SH-SY5Y (cell line): ENCODE measurements around the gene ZNF771.

Experiments
- GATA2 ChIP-seq: IDR thresholded peaks from 2 replicates; pipeline ENCODE4 v1.6.1; 2011; ENCODE audit warnings: mild to moderate bottlenecking, low read depth, low read length
- GATA3 ChIP-seq: IDR thresholded peaks from 2 replicates; pipeline ENCODE4 v1.6.1; 2011; ENCODE audit warnings: low read depth, mild to moderate bottlenecking, low read length, moderate library complexity

- TF ChIP-seq GATA2 (no peak), GATA3 (no peak)
Measured at GRCh38 chr16:30357715-30358576, 49.5 kb upstream of the ZNF771 start.
